IPS-18a (cell line): ENCODE data around the gene HIVEP3.

Source experiments
- H3K27ac ChIP-seq: one replicate; pipeline ENCODE4 v1.5.1; 2013; ENCODE audit warnings: low read length
- H3K27me3 ChIP-seq: one replicate; pipeline ENCODE4 v1.6.1; 2013; ENCODE audit warnings: mild to moderate bottlenecking, low read length; ENCODE audit not compliant: control insufficient read depth, insufficient read depth
- H3K36me3 ChIP-seq: one replicate; pipeline ENCODE4 v1.6.1; 2013; ENCODE audit warnings: low read depth, low read length; ENCODE audit not compliant: control insufficient read depth
- H3K4me1 ChIP-seq: one replicate; pipeline ENCODE4 v1.6.1; 2013; ENCODE audit warnings: low read depth, low read length; ENCODE audit not compliant: control insufficient read depth
- H3K4me3 ChIP-seq: one replicate; pipeline ENCODE4 v1.5.1; 2013; ENCODE audit warnings: low read length
- H3K9ac ChIP-seq: one replicate; pipeline ENCODE4 v1.6.1; 2013; ENCODE audit warnings: mild to moderate bottlenecking, low read length, moderate library complexity
- H3K9me3 ChIP-seq: one replicate; pipeline ENCODE4 v1.6.1; 2013; ENCODE audit warnings: low read depth, low read length; ENCODE audit not compliant: control insufficient read depth

HIVEP3 gene

DNA sequence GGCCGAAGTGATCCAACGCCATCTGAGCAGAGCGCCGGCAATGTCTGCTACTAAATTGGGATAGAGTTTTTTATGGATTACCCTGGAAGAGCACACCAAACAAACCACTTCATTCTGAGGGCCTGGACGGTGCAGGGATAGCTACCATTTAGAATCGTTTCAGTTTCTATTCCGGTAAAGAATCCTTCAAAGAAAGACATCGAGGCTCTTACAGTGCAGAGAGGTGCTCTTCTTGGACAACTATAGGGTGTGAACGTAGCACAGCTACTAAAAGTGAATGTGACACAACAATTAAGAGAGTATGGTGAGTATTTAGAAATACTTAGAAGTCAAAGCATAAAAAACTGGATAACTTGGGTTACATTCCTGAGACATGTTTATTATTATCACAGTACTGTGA lies 16.1 kb downstream of the HIVEP3 start:
- Histone ChIP-seq H3K27me3 (no peaks in the 10 kb centered on the region), H3K4me1 (peaks cover 4% of the 10 kb centered on the region)

DNA sequence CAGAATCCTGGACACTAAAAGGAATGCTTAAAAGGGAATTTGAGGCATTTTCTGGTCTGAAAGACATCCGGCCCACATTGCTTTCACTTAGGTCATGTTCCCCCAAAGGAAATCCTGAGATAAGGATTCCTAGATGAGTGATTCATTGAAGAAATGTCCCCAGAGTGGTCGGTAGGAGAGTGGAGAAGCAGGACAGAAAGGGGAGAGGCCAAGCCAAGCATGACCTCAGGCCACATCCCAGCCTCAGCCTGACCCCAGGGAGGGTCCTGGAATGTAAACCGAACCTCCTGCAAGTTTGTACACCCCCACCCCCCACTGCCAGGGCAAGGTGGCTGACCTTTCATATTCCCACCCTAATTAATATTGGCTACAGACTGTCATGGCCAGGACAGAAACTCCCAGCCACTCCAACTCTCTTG lies 16.6 kb downstream of the HIVEP3 start:
- Histone ChIP-seq H3K9ac (no peak overlapping the region), H3K27ac (no peak overlapping the region)

More for the DNA sequence above, 16.1 kb downstream of the HIVEP3 start:
- no peak overlapping the region for H3K27ac ChIP-seq
- H3K36me3 ChIP-seq = no peaks in the 10 kb centered on the region
- H3K9me3 ChIP-seq = no peaks in the 10 kb centered on the region
- H3K9ac ChIP-seq = no peak overlapping the region
- no peak overlapping the region for H3K4me3 ChIP-seq

DNA sequence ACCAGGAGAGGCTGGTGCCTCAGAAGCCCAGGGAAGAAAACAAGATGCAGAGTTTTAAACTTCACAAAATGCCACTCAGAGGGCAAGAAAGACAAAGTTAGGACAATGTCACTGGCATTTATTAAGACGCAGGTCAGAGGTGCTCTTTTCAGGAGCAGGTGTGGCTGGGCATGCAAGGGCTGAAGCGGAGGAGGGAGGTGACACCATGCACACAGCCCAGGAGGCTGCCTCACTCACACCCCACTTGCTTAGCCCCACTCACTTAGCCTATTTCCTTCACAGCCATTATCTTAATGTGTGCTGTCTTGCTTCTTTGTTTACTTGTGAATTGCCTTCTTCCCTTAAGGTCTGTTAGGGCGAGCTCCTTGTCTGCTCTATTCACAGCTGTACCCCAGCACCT lies 17.2 kb downstream of the HIVEP3 start:
- H3K36me3 ChIP-seq = no peaks in the 10 kb centered on the region
- no peak overlapping the region for H3K9ac ChIP-seq
- H3K27ac ChIP-seq = no peak overlapping the region
- no peaks in the 10 kb centered on the region for H3K27me3 ChIP-seq
- no peak overlapping the region for H3K4me3 ChIP-seq
- peaks cover 4% of the 10 kb centered on the region for H3K4me1 ChIP-seq
- H3K9me3 ChIP-seq = no peaks in the 10 kb centered on the region

More for the DNA sequence above, 16.6 kb downstream of the HIVEP3 start:
- H3K27me3 ChIP-seq = no peaks in the 10 kb centered on the region
- H3K4me3 ChIP-seq = no peak overlapping the region
- no peaks in the 10 kb centered on the region for H3K36me3 ChIP-seq
- no peaks in the 10 kb centered on the region for H3K9me3 ChIP-seq
- H3K4me1 ChIP-seq = peaks cover 4% of the 10 kb centered on the region

DNA sequence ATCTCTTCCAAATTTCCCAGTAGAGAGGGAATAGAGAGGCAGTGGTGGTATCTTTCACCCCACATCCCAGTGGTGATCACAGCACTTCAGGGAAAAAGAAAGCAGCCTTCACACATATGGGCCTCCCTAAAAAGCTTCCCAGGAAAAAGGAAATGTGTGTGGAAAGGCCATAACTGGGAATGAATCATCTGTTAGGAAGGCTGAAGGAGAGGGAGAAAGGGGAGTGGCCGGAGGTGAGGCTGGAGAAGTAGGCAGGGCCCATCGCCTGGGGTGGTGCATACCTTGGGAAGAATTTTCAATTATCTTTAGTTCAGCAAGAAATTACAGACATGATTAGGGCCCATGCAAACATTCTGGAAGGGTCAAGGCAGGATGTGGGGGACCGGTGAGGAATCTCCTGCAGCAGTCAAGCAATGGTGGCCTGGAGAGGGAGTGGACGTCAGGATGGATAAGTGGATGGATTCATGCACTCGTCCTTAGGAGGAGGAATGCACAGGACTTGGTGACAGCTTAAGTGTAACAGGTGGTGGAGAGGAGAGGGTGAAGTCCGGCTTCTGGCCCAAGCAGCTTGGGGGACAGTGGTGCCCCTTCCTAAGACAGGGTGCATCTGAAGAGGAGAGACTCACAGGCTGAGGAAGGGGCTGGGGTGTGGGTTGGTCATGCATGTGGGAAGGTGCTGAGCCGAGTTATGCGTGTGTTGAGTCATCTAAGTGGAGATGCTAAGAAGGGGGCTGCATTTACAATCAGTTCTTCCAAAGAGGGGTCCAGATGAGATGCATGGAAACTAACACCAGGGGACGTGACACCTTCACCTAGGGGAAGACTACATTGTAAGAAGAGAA lies 17.9 kb downstream of the HIVEP3 start:
- Histone ChIP-seq H3K27ac (no peak overlapping the region), H3K4me1 (peaks cover 4% of the 10 kb centered on the region), H3K27me3 (no peaks in the 10 kb centered on the region), H3K36me3 (no peaks in the 10 kb centered on the region), H3K4me3 (no peak overlapping the region), H3K9me3 (no peaks in the 10 kb centered on the region), H3K9ac (no peak overlapping the region)

DNA sequence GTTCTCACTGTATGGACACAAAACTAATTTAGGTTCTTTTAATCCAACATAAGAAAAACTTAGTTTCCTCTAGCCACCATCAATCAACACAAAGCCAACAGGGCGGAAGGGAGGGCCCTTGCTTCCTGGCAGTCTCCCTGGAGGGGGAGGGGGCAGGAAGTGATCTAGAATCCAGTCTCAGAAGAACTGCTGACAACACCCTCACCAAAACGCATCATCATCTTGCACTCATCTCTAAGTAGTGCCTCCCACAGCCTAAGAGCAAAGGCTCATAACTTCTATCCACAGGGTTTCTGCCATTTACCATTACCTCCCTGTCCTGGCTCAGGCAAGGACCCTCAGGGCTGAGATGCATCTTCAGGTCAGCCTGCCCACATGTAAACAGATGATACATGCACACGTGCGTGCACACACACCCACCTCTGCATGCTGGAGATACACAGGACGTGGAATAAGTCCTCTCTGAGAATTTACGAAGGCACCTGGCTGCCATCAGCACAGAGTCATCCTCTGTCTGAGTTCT lies 20.5 kb downstream of the HIVEP3 start:
- no peaks in the 10 kb centered on the region for H3K36me3 ChIP-seq
- no peak overlapping the region for H3K9ac ChIP-seq
- peaks cover 4% of the 10 kb centered on the region for H3K4me1 ChIP-seq
- no peaks in the 10 kb centered on the region for H3K9me3 ChIP-seq
- no peak overlapping the region for H3K27ac ChIP-seq
- H3K4me3 ChIP-seq = no peak overlapping the region
- H3K27me3 ChIP-seq = no peaks in the 10 kb centered on the region

DNA sequence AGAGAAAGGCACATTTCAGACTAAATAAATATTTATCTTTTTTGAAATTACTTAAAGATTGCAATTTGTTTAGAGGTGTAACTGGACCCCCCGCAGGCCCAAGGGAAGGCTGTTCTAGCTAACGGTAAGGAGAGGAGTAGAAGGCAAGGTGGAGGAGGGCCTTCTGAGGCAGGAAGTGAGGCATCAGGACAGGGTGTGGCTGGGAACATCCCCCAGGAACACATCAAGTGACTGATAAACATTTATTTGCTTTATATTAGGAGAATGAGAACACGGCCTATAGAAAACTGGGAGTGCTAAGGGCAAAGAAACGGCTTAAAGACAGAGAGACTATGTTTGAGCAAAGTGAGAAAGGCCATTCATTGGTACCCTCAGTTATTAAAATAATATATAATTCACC lies 23.2 kb downstream of the HIVEP3 start:
- no peaks in the 10 kb centered on the region for H3K36me3 ChIP-seq
- no peaks in the 10 kb centered on the region for H3K4me1 ChIP-seq
- H3K4me3 ChIP-seq = no peak overlapping the region
- H3K9me3 ChIP-seq = no peaks in the 10 kb centered on the region
- H3K9ac ChIP-seq = no peak overlapping the region
- no peaks in the 10 kb centered on the region for H3K27me3 ChIP-seq
- no peak overlapping the region for H3K27ac ChIP-seq

DNA sequence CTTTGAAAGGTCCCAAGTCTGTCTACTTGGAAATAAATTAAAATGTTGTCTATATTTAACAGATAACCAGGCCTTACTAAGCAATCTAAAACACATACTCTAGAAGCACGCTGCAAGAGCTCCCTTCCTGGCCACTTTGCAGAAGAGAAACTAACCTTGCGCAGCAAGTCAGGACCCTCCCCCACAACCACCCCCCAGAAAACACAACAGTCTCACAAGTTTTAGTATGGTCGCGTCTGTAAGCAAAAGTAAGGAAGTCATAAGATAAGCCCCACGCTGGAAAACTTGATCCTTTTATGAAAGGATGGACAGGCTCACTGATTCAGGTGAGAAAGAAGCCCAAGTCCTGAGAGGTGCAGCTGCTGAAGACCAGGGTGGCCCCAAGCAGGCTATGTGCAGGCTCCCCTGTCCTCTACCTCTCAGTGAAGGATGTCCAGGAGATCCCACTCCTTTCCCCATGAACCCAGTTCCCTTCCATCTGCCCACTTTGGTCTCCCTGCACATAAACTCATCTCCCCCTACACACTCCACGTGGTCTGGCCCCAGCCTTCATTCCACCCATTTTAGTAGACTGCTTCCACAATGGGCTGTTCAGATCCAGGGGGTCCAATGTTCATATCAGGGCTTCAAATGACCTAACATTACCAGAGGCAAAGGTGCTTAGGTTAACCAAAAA lies 23.8 kb downstream of the HIVEP3 start:
- Histone ChIP-seq H3K36me3 (no peaks in the 10 kb centered on the region), H3K4me1 (no peaks in the 10 kb centered on the region), H3K4me3 (no peak overlapping the region), H3K27me3 (no peaks in the 10 kb centered on the region), H3K27ac (no peak overlapping the region), H3K9ac (no peak overlapping the region), H3K9me3 (no peaks in the 10 kb centered on the region)

DNA sequence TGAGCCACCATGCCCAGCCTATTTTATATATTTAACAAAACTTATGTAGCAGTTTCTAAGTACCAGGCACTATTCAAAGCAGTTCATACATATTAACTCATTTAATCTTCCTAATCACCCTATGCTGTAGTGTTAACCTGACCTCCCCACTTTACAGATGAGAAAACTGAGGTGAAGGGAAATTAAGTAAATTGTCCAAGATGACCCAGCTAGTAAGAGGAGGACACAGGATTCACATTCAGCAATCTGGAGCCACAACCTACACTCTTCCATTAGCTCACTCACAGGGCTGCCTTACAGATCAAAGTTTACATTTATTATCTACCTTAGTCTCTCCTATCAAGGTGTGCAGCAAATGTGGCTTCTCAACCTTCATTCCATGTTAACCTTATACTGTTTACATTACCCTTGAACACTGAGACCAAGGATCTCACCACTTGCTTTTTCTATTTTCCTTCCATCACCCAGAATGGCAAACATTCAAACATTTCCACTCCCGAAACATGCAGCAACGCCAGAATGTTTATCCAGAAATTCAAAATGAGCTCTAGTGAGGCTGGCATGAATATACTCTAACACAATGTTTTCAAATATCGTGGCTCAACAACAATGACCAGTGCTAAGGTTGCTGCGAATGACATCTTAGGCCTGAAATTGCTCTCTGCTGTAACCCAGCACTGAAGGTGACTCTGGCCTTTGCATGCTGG lies 24.5 kb downstream of the HIVEP3 start:
- H3K4me1 ChIP-seq = no peaks in the 10 kb centered on the region
- no peak overlapping the region for H3K4me3 ChIP-seq
- no peaks in the 10 kb centered on the region for H3K9me3 ChIP-seq
- H3K27me3 ChIP-seq = no peaks in the 10 kb centered on the region
- no peaks in the 10 kb centered on the region for H3K36me3 ChIP-seq
- H3K27ac ChIP-seq = no peak overlapping the region
- H3K9ac ChIP-seq = no peak overlapping the region

DNA sequence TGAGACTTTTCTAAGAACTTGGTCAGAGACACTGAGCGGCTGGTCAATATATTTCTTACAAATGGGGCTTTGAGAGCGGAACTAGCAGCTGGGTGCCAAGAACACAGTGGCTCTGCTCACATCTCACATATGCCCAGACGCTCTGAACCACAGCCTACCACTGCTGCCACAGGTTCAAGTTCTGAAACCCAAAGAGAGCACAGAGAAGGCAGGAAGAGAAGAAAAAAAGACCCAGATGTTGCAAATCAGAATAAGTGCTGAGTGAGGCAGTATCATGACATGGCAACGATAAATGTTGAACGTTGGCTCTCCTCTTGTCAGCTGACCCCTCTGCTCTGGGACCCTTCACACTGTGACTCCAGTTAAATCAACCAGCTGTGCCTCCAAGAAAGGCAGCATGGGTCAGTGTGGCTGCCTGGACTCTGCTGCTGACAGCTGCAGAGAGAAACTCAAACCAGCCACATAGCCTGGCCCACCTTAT lies 26.4 kb downstream of the HIVEP3 start:
- H3K27me3 ChIP-seq = no peaks in the 10 kb centered on the region
- H3K27ac ChIP-seq = no peak overlapping the region
- H3K4me3 ChIP-seq = no peak overlapping the region
- H3K36me3 ChIP-seq = no peaks in the 10 kb centered on the region
- no peaks in the 10 kb centered on the region for H3K4me1 ChIP-seq
- H3K9ac ChIP-seq = no peak overlapping the region
- H3K9me3 ChIP-seq = no peaks in the 10 kb centered on the region

DNA sequence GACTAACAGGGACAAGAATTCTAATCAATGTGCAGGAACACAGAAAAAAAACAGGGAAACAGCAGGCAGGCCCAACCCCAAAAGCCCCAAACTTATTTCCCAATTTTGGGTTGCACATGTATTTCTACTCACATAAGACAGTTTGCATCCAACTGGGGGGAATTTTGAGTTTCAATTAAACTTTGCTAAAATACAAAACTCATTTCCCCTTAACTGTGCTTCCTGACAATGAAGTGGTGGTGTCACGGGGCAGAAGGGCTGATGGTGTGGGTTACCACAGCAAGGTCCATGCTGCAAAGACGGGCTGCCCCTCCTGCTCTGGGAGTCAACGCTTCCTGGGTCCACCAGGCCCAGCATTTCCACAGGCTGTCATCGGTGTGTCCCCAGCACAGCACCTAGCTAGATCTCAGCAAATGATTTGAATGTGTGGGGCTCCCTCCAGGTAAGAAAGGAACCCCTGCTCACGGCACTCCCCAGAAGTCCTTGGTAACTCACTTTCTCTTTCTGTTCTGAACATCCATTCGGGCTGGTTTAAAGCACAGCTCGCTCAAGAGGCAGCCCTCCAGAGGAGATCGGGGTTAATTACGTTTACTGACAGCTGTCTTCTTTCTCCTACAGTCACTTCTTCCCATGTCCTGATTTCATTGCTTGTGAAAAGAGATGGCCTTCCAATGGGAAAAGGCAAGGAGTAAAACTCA lies 27.4 kb downstream of the HIVEP3 start:
- H3K4me1 ChIP-seq = no peaks in the 10 kb centered on the region
- no peak overlapping the region for H3K9ac ChIP-seq
- H3K9me3 ChIP-seq = no peaks in the 10 kb centered on the region
- no peak overlapping the region for H3K4me3 ChIP-seq
- H3K36me3 ChIP-seq = no peaks in the 10 kb centered on the region
- no peak overlapping the region for H3K27ac ChIP-seq
- no peaks in the 10 kb centered on the region for H3K27me3 ChIP-seq

DNA sequence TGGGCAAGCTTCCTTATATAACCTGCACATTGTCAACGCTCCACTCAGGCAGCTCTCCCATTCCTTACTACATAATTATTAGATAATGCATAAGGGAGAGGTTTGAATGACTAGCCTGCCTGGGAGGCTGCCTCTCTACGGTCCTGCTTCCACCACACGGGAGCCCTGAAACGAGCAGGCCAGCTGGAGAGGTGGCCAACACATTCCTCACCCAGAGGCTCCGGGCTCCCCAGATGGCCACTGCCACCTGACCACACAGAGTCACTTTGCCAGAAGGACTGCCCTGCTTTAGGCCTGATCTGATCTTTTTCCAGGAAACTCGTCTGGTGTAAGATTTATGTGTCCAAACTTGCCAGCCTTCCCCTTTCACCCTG lies 27.9 kb downstream of the HIVEP3 start:
- Histone ChIP-seq H3K36me3 (no peaks in the 10 kb centered on the region), H3K9me3 (no peaks in the 10 kb centered on the region), H3K9ac (no peak overlapping the region), H3K4me1 (no peaks in the 10 kb centered on the region), H3K27me3 (no peaks in the 10 kb centered on the region), H3K27ac (no peak overlapping the region), H3K4me3 (no peak overlapping the region)
